A549 (cell line): ENCODE data around the gene ZMYND19. TPM values are rescaled to one million over a fixed set of nuclear protein-coding genes. Genes with fewer than 3 reads are reported as not detected.
"Not testable (repeated sequence)": the region's sequence is repeated elsewhere in the genome, so short reads cannot be mapped to it uniquely, and the experiment has no call there.

Experiments
- ATAC-seq, 2 experiments: fragments of 200-7000 bp in 1 of 2; fragments of >200 bp in 1 of 2; cut with Nextera tagmentation in 1 of 2; cut with Tn5 transposase in 1 of 2; 3 replicates each; pipeline versions ENCODE4 v1.8.0 to v1.9.1; 2018 to 2020; ENCODE audit warnings: mild to moderate bottlenecking in 1 of 2, moderate library complexity in 1 of 2
- CTCF ChIA-PET: fragments of 300-600 bp; sonication (Branson Sonifier 250); formaldehyde crosslinking; extraction: SDS; loops from one replicate; lab custom pipeline; 2021; ENCODE audit warnings: antibody characterized with exemption, inconsistent platforms; lab: Yijun Ruan, JAX
- POLR2A ChIA-PET: fragments of 350-600 bp; formaldehyde crosslinking; extraction: SDS; loops from one replicate; lab custom pipeline; 2021; ENCODE audit warnings: antibody characterized with exemption, inconsistent platforms; lab: Yijun Ruan, JAX
- DNase-seq, 2 experiments: peaks; one replicate each; pipeline versions ENCODE4 v3.0.0 to v3.0.0-alpha.2; 2011 to 2016; ENCODE audit warnings: low read depth in 1 of 2, low spot score in 1 of 2
- FAIRE-seq: peaks from 2 replicates; lab custom pipeline; 2011; peaks lifted over from hg19 to GRCh38; lab: Jason Lieb, UNC
- H3K27ac ChIP-seq, 2 experiments: fragments of >200 bp; sonication (Bioruptor Twin); formaldehyde crosslinking; 3 replicates each; pipeline ENCODE4 v1.5.1; 2016 to 2017
- H3K4me1 ChIP-seq: fragments of >200 bp; sonication (Bioruptor Twin); formaldehyde crosslinking; 3 replicates; pipeline ENCODE4 v1.6.1; 2016
- H3K4me2 ChIP-seq: fragments of >200 bp; sonication (Bioruptor Twin); formaldehyde crosslinking; 3 replicates; pipeline ENCODE4 v1.6.1; 2016
- H3K4me3 ChIP-seq: fragments of >200 bp; sonication (Bioruptor Twin); formaldehyde crosslinking; 3 replicates; pipeline ENCODE4 v1.5.1; 2016
- H3K9me3 ChIP-seq: fragments of >200 bp; sonication (Bioruptor Twin); formaldehyde crosslinking; 3 replicates; pipeline ENCODE4 v1.6.1; 2016
- ATOH8 ChIP-seq: fragments of 250-450 bp; sonication (Bioruptor Pico); IDR thresholded peaks from 2 replicates; pipeline ENCODE4 v1.5.0; 2020; ENCODE audit warnings: low read depth, mild to moderate bottlenecking, moderate library complexity
- CBX8 ChIP-seq: fragments of 200-600 bp; sonication (generic); IDR thresholded peaks from 2 replicates; pipeline ENCODE4 v1.6.1; 2016
- CHD2 ChIP-seq: fragments of 150-350 bp; IDR thresholded peaks from 2 replicates; pipeline ENCODE4 v1.6.1; 2014; ENCODE audit warnings: low read length; ENCODE audit not compliant: partially characterized antibody
- HES2 ChIP-seq: fragments of >200 bp; sonication (Bioruptor Twin); formaldehyde crosslinking; IDR thresholded peaks from 2 replicates; pipeline ENCODE4 v1.6.1; 2016
- HMGXB4 ChIP-seq: fragments of 250-450 bp; sonication (Bioruptor Pico); IDR thresholded peaks from 2 replicates; pipeline ENCODE4 v1.5.0; 2021; ENCODE audit warnings: mild to moderate bottlenecking, moderate library complexity, borderline replicate concordance
- HOXB13 ChIP-seq: fragments of 250-450 bp; sonication (Bioruptor Pico); IDR thresholded peaks from 2 replicates; pipeline ENCODE4 v1.5.0; 2020; ENCODE audit warnings: low read depth, mild to moderate bottlenecking, moderate library complexity
- NFE2L2 ChIP-seq: fragments of 150-350 bp; conservative IDR thresholded peaks from 2 replicates; pipeline ENCODE4 v1.6.1; 2014; ENCODE audit warnings: low read length
- NPAS2 ChIP-seq: fragments of 250-450 bp; sonication (Bioruptor Pico); IDR thresholded peaks from 2 replicates; pipeline ENCODE4 v1.8.0; 2022; ENCODE audit warnings: mild to moderate bottlenecking, moderate library complexity, borderline replicate concordance
- RAD21 ChIP-seq, 2 experiments: fragments of >200 bp in 1 of 2; sonication (Bioruptor Twin) in 1 of 2; formaldehyde crosslinking in 1 of 2; IDR thresholded peaks in 1 of 2; conservative IDR thresholded peaks in 1 of 2; 2 replicates in 1 of 2; 3 replicates in 1 of 2; pipeline ENCODE4 v1.6.1; 2012 to 2018; ENCODE audit warnings: inconsistent platforms in 1 of 2
- RNF2 ChIP-seq: fragments of 200-600 bp; sonication (generic); IDR thresholded peaks from 2 replicates; pipeline ENCODE4 v1.6.1; 2016; ENCODE audit warnings: low read depth, mild to moderate bottlenecking, antibody characterized with exemption, moderate library complexity, borderline replicate concordance
- TFCP2L1 ChIP-seq: fragments of 250-450 bp; sonication (Bioruptor Pico); IDR thresholded peaks from 2 replicates; pipeline ENCODE4 v1.5.0; 2021; ENCODE audit warnings: mild to moderate bottlenecking
- TP53 ChIP-seq: fragments of 250-450 bp; sonication (Bioruptor Pico); IDR thresholded peaks from 2 replicates; pipeline ENCODE4 v1.5.0; 2021; ENCODE audit warnings: mild to moderate bottlenecking, moderate library complexity
- ZC3H11A ChIP-seq: fragments of 450-650 bp; IDR thresholded peaks from 2 replicates; pipeline ENCODE4 v1.6.1; 2014; ENCODE audit warnings: antibody characterized with exemption, mild to moderate bottlenecking
- WGBS: methylation state at CpG from one replicate; pipeline ENCODE4 v1.1.6; 2017; ENCODE audit errors: missing lambda C conversion rate; 5-methylcytosine and 5-hydroxymethylcytosine counted together
- polyA plus RNA-seq, 4 experiments: library from polyadenylated mRNA; depleted of rRNA in 3 of 4; stranded (reverse); fragments of >200 nt; fragmentation: RNase III in 1 of 4; extraction: RNeasy Plus Mini Kit Qiagen cat#74134 plus additional on column Dnase treatment in 1 of 4; gene quantifications; 2 replicates in 3 of 4; 3 replicates in 1 of 4; pipeline ENCODE4 v1.2.3, GENCODE V29; 2011 to 2017
- TF ChIP-seq, protein P1 (sequence below): IDR thresholded peaks from 2 replicates; pipeline ENCODE4 v1.6.1; 2012
- TF ChIP-seq, protein P2 (sequence below): fragments of >200 bp; sonication (Bioruptor Twin); formaldehyde crosslinking; IDR thresholded peaks from 3 replicates; pipeline ENCODE4 v1.5.1; 2016

ZMYND19 gene
- polyA plus RNA-seq, 2 of the 4 experiments (the other 2 are of a cell fraction), result 19.6 to 38.7 TPM

DNA sequence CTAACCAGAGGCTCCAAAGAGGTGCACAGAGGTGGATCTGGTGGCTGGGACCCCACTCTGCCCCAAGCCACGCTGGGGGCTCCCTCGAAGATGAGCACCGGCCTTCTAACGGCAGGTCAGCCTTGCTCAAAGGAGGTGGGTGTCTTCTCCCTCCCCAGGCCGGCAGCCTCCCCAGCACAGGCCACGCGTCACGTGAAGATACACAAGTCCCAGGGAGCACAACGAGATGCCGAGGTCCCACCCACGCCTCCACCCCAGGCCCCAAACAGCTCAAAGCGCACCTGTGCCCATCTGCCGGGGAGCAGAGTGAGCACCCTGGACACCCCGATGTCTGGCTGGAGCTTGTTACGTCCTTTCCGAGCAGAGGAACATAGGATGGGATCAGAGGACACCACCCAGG is 52.3 kb downstream of the ZMYND19 start:
- Histone ChIP-seq H3K27ac (no peak overlapping the region), H3K9me3 (no peaks in the 10 kb centered on the region), H3K4me3 (no peak overlapping the region), H3K4me1 (peaks cover 4% of the 10 kb centered on the region), H3K4me2 (no peak overlapping the region)
- FAIRE-seq (no peak), DNase-seq (no peak), ATAC-seq (no peak)
- CTCF ChIA-PET, result interaction anchor here (1.1 to 2.2 kb wide), 4 partner anchors 10 to 115 kb away, joined by 3 to 11 read pairs (median 6); partner anchors contain the start of genes EXD3, MRPL41 and NOXA1
- 94% methylated on average over 9 of the region's 16 CpGs for WGBS
- POLR2A ChIA-PET, result interaction anchor here (1.1 kb wide), 1 partner anchor 297 kb away, joined by 4 read pairs; no protein-coding TSS in a partner anchor
- TF ChIP-seq HES2 (no peak), ATOH8 (CRISPR knock-in tag) (no peak), HMGXB4 (CRISPR knock-in tag) (no peak)
- TF ChIP-seq, protein P1, sequence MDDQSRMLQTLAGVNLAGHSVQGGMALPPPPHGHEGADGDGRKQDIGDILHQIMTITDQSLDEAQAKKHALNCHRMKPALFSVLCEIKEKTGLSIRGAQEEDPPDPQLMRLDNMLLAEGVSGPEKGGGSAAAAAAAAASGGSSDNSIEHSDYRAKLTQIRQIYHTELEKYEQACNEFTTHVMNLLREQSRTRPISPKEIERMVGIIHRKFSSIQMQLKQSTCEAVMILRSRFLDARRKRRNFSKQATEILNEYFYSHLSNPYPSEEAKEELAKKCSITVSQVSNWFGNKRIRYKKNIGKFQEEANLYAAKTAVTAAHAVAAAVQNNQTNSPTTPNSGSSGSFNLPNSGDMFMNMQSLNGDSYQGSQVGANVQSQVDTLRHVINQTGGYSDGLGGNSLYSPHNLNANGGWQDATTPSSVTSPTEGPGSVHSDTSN, result no peak

- H3K4me2 ChIP-seq, H3K4me3 ChIP-seq, H3K27ac ChIP-seq, H3K9me3 ChIP-seq, H3K4me1 ChIP-seq, FAIRE-seq, DNase-seq, POLR2A ChIA-PET, ATAC-seq: not testable (repeated sequence)
- CTCF ChIA-PET, result interaction anchor here (0.7 to 2.4 kb wide), 6 partner anchors 8 to 250 kb away, joined by 3 to 11 read pairs (median 4); partner anchors contain the start of gene MRPL41
- 85% methylated on average over 16 of the region's 16 CpGs for WGBS
Measured at GRCh38 chr9:137536594-137537131, 53.6 kb downstream of the ZMYND19 start.

DNA sequence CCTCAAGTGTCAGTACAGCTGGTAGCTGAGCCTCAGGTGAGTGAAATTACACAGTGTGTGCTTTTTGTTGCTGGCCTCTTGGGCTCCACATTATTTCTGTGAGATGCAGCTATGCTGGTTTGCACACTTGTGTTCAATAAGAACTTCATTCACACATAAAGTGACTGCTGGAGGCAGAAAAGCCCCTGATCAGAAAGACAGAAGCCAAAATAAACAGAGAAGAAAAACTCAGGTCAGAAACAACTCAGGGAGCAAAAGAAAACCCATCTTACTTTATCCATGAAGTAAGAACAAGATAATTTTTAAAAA is 55.2 kb downstream of the ZMYND19 start:
- CTCF ChIA-PET, result interaction anchor here (0.6 to 2.4 kb wide), 20 partner anchors 10 to 248 kb away, joined by 3 to 16 read pairs (median 4); partner anchors contain the start of genes EXD3, MRPL41, NOXA1 and PNPLA7
- Histone ChIP-seq H3K4me1 (peaks cover 4% of the 10 kb centered on the region), H3K27ac (peak overlapping the region; percentile 3 to 38; a peak in 3 of 6 replicates), H3K4me2 (peak overlapping the region; percentile 23; the same call in 2 of the 3 replicates), H3K4me3 (no peak overlapping the region), H3K9me3 (no peaks in the 10 kb centered on the region)
- no peak for TF ChIP-seq HOXB13 (CRISPR knock-in tag)
- no peak for TF ChIP-seq CBX8
- no peak for TF ChIP-seq NPAS2 (CRISPR knock-in tag)
- TF ChIP-seq, protein P2, sequence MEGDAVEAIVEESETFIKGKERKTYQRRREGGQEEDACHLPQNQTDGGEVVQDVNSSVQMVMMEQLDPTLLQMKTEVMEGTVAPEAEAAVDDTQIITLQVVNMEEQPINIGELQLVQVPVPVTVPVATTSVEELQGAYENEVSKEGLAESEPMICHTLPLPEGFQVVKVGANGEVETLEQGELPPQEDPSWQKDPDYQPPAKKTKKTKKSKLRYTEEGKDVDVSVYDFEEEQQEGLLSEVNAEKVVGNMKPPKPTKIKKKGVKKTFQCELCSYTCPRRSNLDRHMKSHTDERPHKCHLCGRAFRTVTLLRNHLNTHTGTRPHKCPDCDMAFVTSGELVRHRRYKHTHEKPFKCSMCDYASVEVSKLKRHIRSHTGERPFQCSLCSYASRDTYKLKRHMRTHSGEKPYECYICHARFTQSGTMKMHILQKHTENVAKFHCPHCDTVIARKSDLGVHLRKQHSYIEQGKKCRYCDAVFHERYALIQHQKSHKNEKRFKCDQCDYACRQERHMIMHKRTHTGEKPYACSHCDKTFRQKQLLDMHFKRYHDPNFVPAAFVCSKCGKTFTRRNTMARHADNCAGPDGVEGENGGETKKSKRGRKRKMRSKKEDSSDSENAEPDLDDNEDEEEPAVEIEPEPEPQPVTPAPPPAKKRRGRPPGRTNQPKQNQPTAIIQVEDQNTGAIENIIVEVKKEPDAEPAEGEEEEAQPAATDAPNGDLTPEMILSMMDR, result no peak
- TF ChIP-seq, protein P1, result no peak
- TF ChIP-seq ZC3H11A, result no peak
- TF ChIP-seq TP53 (CRISPR knock-in tag), result no peak
- no peak for TF ChIP-seq TFCP2L1 (CRISPR knock-in tag)
- TF ChIP-seq CHD2, result no peak
- TF ChIP-seq RAD21 (conservative IDR thresholded peaks at IDR 0.05 in 1 of 2, IDR thresholded peaks at IDR 0.05 in 1 of 2), result no peak
- TF ChIP-seq NFE2L2, result no peak
- TF ChIP-seq RNF2, result no peak
- ATAC-seq, result no peak
- POLR2A ChIA-PET, result interaction anchor here (0.8 to 1.3 kb wide), 4 partner anchors 15 to 233 kb away, joined by 3 to 6 read pairs (median 3); partner anchors contain the start of genes EHMT1, MRPL41, NRARP and PNPLA7
- no peak for FAIRE-seq
- no peak for DNase-seq
